Measurements from ENCODE around the gene MFAP5.
"Not testable (repeated sequence)": the region's sequence is repeated elsewhere in the genome, so short reads cannot be mapped to it uniquely, and the experiment has no call there.

Gene MFAP5

DNA sequence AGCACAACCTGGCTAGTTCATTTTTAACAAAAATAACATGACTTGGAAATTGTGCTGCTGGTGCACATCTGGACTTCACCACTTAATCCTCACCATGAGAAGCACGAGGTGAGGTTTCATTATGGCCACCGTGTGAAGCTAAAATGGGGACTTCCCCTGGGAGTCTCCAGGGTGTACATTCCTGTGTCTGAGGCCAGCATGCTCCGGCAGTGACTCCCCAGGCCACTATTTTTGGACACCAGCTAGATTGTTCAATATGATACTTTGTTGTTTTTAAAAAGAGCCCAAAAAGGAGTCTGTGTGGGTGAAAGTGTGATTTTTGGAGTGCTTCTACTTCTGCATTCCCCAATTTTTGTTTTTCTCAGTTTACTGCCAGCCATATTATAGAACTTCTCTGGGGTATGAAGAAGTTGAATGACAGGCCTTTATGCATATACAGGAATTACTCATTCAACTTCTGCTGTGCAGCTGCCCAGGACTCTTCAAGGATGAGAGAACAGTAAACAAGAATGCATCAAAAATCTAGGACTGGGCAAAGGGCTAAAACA is 33.1 kb downstream of the MFAP5 start:
- DNase-seq (ENCODE audit: low read depth) = no peak

DNA sequence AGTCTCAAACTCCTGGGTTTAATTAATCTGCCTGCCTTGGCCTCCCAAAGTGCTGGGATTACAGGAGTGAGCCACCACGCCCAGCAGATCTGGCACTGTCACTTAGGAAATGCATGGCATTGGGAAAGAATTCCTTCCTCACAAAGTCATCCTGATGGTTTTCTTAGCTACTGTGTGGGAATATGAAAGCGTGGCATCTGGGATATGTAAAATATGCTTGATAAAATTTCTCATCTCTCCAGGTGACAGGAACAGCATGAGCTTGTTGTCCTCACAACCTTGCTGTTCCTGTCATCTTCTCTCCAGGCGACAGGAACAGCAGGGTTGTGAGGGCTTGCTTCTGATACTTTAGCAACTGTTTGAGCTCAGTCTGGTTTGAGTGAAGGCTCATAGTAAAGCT is 33.9 kb downstream of the MFAP5 start:
- no peak for DNase-seq (ENCODE audit: low read depth)

GRCh38 chr12:8624750-8625149 is 37.9 kb downstream of the MFAP5 start:
- not testable (repeated sequence) for DNase-seq (ENCODE audit: low read depth)

DNA sequence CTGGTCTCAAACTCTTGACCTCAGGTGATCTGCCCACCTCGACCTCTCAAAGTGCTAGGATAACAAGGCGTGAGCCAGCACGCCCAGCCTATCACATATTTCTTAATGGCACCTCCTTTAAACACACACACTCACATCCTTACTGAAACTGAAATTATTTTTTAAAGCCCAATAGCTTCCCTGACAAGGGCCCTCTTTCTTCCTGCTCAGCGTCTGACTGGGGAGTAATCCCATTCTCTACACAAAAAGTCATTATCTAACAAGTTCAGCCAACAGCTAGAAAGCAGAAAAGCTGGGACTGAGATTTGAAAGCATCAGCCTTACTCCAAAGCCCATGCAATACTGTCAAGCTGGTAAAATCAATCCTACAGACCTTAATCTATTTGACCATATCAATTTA is 40.0 kb downstream of the MFAP5 start:
- no peak for DNase-seq (ENCODE audit: low read depth)

- DNase-seq (ENCODE audit: low read depth) = no peak
These were observed 47.4 kb downstream of the MFAP5 start for GRCh38 chr12:8615206-8615605.

GRCh38 chr12:8613881-8614280 is 48.7 kb downstream of the MFAP5 start:
- not testable (repeated sequence) for DNase-seq (ENCODE audit: low read depth)

- DNase-seq (ENCODE audit: low read depth) = no peak
These were observed 50.0 kb downstream of the MFAP5 start, which contains the start of gene AICDA for GRCh38 chr12:8612629-8613028. AICDA (minus strand) TSS chr12:8612859; CDS start chr12:8612767, 92 bp downstream.

DNA sequence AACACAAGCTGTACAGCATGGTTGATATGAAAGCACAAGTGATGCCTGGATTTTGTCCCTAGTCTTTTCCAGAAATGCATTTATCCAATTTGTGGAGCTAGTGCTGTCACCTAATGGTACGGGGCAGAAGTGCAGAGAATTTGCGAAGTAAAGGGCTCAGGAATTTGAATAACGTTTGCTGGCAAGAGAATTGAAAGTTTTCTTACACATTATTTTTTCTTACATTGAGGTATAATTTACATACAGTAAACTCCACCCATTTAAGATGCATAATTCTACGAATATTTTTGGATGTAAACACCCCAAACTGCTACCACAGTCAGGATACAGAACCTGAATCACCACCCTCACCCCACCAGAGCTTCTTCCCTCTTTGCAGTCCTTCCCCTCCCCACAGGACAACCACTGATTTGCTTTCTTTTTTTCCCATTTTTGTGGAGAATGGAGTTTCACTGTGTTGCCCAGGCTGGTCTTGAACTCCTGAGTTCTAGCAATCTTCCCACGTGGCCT is 53.5 kb downstream of the MFAP5 start:
- DNase-seq (ENCODE audit: low read depth) = no peak

DNA sequence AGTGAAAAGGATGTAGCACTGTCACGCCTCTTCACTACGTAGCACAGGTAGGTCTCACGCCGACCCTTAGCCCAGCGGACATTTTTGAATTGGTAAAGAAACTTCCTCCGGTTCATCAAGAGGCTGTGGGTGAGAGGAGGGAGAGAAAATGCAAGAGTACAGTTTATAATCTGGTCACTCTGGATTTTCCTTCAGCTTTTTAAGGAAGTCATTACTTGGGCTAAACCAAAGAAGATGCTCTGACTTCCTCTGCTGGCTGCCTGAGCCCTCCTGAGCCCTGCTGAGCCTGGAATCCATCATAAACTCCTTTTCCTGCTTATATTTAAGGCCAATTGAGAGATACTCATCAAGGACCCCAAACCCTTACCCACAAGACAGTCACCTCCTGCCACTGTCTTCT is 55.7 kb downstream of the MFAP5 start:
- no peak for DNase-seq (ENCODE audit: low read depth)

DNA sequence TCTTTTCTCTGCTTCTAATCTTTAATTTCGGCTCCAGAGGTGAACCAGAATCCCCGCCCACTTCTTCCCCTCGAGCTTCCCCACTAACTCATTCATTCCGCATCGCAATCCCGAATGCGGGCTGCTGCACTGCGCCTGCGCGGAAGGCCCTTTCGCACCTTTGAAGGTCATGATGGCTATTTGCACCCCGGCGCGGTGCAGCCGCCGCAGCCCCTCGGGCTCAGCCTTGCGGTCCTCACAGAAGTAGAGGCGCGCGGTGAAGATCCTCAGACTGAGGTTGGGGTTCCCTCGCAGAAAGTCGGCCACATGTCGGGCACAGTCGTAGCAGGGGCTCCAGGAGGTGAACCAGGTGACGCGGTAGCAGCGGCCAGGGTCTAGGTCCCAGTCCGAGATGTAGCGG is 57.6 kb downstream of the MFAP5 start:
- DNase-seq (ENCODE audit: low read depth) = no peak

DNA sequence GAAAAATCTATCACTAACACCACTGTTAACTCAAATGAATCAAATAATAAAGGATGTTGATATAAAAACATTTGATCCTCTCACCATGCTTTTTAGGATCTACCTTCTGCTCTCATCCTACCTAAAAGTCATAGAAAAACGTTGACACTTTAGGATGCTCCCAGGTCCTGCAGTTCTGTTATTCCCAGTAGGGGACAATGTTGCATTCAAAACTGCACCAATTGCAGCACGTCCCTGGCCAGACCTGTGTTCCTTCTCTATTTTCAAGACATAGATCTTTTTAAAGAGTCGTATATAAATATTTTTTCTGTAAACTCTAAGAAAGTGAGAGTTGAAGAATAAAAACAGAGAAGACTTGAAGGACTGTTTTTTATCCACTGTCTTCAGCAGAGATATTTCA is 58.8 kb downstream of the MFAP5 start:
- DNase-seq (ENCODE audit: low read depth) = no peak

DNA sequence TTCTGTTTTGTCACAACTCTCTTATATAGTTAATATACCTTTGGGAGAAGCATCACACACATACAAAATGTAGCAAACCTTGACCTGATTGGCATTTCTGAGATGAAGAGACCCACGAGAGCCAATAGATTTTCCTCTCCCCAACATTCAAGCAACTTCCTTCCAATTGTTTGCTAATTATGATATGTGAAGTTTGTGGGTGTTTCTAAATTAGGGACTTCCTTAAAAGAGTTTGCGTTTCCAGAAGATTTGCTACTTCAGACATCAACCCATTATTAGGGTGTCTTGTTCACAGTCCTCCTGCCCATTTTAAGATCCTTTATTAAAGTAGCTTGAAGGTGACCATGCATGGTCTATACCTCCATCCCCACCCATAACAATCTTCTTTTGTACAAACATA is 59.3 kb downstream of the MFAP5 start:
- no peak for DNase-seq (ENCODE audit: low read depth)

DNA sequence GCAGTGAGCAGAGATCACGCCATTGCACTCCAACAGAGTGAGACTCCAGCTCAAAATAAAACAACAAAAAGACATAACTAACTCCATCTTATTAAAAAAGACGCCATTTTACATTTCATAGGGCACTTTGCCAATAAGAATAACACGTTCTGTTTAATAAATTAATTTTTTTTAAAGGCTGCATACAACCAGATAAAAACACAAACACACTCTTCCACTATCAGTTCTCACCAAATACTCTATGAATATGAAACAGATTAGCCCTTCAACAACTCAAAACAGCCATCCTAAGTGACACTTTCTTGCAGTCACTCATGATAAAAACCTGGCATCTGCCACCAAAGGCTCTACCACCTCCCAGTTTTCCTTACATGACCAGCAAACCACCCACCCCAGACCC is 66.1 kb downstream of the MFAP5 start:
- DNase-seq (ENCODE audit: low read depth) = no peak

Measured in activated T-helper 9 cell treated with anti-CD3 and anti-CD28 coated beads, Interleukin-2, amount 50 U/mL, for 16 hours (primary cell).